Stimulated activated CD4-positive, alpha-beta T cell treated with anti-CD3 and anti-CD28 coated beads, Interleukin-12 subunit alpha, Interleukin-12 subunit beta, amount 100 ng/mL, for 4 hours (primary cell): ENCODE results near the gene ERN1.
A peak's percentile ranks its signal among the peaks of the same experiment; 100 is the strongest.

Source experiments
- DNase-seq: peaks from one replicate; pipeline ENCODE4 v3.0.0-alpha.2; 2020

Gene ERN1

GRCh38 chr17:64001763-64002529, 128.0 kb downstream of the ERN1 start:
- no peak for DNase-seq

DNA sequence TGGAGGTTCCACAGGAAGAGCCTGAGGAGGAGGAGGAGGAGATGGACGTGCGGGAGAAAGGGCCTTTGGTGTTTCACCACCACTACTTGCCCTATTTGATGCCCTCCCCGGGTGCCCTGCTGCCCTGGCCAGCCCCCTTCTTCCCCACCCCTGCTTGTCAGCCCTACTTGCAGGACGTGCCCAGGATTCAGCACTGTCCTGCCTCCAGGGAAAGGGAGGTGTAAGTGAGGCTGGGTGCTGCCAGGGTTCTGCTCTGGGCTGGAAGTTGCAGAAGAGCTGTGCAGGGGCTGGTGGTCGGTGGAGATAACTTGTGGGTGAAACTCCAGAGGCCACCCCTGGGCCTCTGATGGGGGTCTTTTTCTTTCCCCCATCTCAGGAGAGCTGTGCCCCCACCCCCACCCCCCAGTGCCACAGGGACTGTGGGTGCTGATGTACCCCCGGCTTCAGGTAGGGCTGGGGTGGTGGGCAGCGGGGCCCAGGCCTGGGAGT, 128.8 kb downstream of the ERN1 start:
- DNase-seq, result no peak

- DNase-seq, result no peak
Measured at GRCh38 chr17:63999680-64000531, 130.0 kb downstream of the ERN1 start.

DNA sequence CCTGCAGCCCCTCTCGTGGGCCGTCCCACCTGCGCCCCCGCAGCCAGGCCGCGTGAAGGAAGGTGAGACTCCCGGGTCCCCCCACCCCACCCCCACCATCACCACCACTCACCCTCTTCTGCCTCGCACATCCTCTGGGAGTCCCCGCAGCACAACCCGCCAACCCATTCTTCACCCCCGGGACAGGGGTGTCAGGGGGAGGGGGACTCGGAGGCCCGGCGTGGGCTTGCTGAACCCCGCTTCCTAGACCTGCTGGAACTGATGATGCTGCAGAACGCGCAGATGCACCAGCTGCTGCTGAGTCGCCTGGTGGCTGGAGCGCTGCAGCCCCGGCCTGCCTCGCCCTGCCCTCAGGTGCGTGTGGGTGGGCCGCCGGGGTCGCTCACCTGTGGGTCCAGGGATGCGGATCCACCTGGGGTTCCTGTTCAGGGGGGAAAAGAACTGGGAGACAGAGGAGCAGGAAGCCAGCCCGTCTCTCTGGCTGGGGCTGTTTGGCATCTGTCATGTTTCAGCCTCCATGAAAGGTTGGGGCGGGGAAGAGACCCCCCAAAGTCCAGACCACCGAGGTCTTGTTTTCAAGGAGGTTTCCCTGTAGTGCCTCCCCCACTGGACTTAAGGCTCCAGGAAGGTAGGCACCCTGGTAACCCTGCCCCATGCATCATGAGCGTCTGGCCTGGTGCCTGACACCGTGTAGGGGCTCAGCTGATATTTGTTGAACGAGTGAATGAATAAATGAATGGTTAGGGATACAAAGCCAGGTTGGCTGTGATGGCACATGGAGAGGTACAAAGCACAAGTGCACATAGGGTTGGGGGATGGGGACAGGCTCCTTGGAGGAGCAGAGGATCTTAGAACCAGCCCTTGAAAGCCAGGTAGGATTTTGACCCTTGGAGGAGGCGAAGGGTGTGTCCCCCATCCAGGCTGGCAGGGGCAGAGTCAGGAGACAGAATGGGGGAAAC, 130.9 kb downstream of the ERN1 start:
- DNase-seq, result no peak

- peak; percentile 66 for DNase-seq
Measured at GRCh38 chr17:63998050-63998720, 131.8 kb downstream of the ERN1 start, which contains the start of gene PRR29. PRR29 (plus strand) TSS chr17:63998351; CDS start chr17:63998365, 14 bp downstream.

GRCh38 chr17:63997341-63998048, 132.4 kb downstream of the ERN1 start:
- no peak for DNase-seq

GRCh38 chr17:63996430-63997182, 133.3 kb downstream of the ERN1 start:
- no peak for DNase-seq

GRCh38 chr17:63995626-63996025, 134.3 kb downstream of the ERN1 start:
- DNase-seq, result no peak

- no peak for DNase-seq
Measured at GRCh38 chr17:63993368-63993985, 136.5 kb downstream of the ERN1 start.

GRCh38 chr17:63991611-63992010, 138.3 kb downstream of the ERN1 start:
- DNase-seq, result no peak

GRCh38 chr17:63989622-63990345, 140.2 kb downstream of the ERN1 start:
- no peak for DNase-seq
